ENCODE results near the gene PNPLA1. TPM values are rescaled to one million over a fixed set of nuclear protein-coding genes. Genes with fewer than 3 reads are reported as not detected.

PNPLA1 gene
- total RNA-seq, 4 donors from 2014 or later, result 0.37 TPM; not detected in 3

- no peak for TF ChIP-seq CTCF (IDR thresholded peaks at IDR 0.05)
- DNase-seq (ENCODE audit: low spot score), result no peak
- peak; percentile 87 for ATAC-seq (ENCODE audit: low FRiP score)
These were observed 44.6 kb downstream of the PNPLA1 start for GRCh38 chr6:36314221-36315014.

- no peak for ATAC-seq (ENCODE audit: low FRiP score)
- TF ChIP-seq CTCF (IDR thresholded peaks at IDR 0.05), result no peak
- DNase-seq (ENCODE audit: low spot score), result no peak
These were observed 46.1 kb downstream of the PNPLA1 start for GRCh38 chr6:36315921-36316320.

GRCh38 chr6:36317623-36318022 is 47.8 kb downstream of the PNPLA1 start:
- TF ChIP-seq CTCF (IDR thresholded peaks at IDR 0.05), result no peak
- DNase-seq (ENCODE audit: low spot score) (no peak), ATAC-seq (ENCODE audit: low FRiP score) (no peak)

GRCh38 chr6:36318690-36319435 is 49.0 kb downstream of the PNPLA1 start:
- TF ChIP-seq CTCF (IDR thresholded peaks at IDR 0.05), result no peak
- no peak for DNase-seq (ENCODE audit: low spot score)
- no peak for ATAC-seq (ENCODE audit: low FRiP score)

- TF ChIP-seq CTCF (IDR thresholded peaks at IDR 0.05), result no peak
- DNase-seq (ENCODE audit: low spot score) (no peak), ATAC-seq (ENCODE audit: low FRiP score) (no peak)
These were observed 49.5 kb downstream of the PNPLA1 start for GRCh38 chr6:36319436-36319762.

- DNase-seq (ENCODE audit: low spot score) (no peak), ATAC-seq (ENCODE audit: low FRiP score) (no peak)
- TF ChIP-seq CTCF (IDR thresholded peaks at IDR 0.05), result no peak
These were observed 50.0 kb downstream of the PNPLA1 start for GRCh38 chr6:36319821-36320220.

GRCh38 chr6:36320475-36320874 is 50.6 kb downstream of the PNPLA1 start:
- ATAC-seq (ENCODE audit: low FRiP score) (no peak), DNase-seq (ENCODE audit: low spot score) (no peak)
- no peak for TF ChIP-seq CTCF (IDR thresholded peaks at IDR 0.05)
